Measurements from ENCODE around the gene EML2.

DNA sequence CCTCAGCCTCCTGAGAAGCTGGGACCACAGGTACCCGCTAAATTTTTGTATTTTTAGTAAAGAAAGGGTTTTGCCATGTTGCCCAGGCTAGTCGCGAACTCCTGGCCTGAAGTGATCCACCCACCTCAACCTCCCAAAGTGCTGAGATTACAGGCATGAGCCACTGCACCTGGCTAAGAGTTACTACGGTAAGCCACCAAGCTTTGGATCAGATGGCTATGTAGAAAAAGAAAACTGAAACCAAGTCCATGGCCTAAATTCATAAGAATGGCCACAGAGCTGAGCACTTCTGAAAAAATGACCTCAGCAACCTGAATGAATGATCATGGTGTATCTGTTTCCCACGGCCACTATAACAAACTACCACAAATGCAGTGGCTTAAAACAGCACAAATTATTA is 64.0 kb downstream of the EML2 start:
- TF ChIP-seq, protein P1, sequence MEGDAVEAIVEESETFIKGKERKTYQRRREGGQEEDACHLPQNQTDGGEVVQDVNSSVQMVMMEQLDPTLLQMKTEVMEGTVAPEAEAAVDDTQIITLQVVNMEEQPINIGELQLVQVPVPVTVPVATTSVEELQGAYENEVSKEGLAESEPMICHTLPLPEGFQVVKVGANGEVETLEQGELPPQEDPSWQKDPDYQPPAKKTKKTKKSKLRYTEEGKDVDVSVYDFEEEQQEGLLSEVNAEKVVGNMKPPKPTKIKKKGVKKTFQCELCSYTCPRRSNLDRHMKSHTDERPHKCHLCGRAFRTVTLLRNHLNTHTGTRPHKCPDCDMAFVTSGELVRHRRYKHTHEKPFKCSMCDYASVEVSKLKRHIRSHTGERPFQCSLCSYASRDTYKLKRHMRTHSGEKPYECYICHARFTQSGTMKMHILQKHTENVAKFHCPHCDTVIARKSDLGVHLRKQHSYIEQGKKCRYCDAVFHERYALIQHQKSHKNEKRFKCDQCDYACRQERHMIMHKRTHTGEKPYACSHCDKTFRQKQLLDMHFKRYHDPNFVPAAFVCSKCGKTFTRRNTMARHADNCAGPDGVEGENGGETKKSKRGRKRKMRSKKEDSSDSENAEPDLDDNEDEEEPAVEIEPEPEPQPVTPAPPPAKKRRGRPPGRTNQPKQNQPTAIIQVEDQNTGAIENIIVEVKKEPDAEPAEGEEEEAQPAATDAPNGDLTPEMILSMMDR (IDR thresholded peaks at IDR 0.05; ENCODE audit: control extremely low read depth in 1 of 3, insufficient read depth in 1 of 3, low read depth in 1 of 3, low read length in 3 of 3) = no peak
- TF ChIP-seq CREB1 (IDR thresholded peaks at IDR 0.05) = no peak
- TF ChIP-seq TAF1 (IDR thresholded peaks at IDR 0.05; ENCODE audit: low read depth, low read length) = no peak
- no peak for TF ChIP-seq TEAD4 (IDR thresholded peaks at IDR 0.05; ENCODE audit: low read depth, low read length)
- TF ChIP-seq SP2 (IDR thresholded peaks at IDR 0.05; ENCODE audit: low read length) = no peak

Data from H1 (cell line).